Measurements from ENCODE around the gene SFXN3. TPM values are rescaled to one million over a fixed set of nuclear protein-coding genes. Genes with fewer than 3 reads are reported as not detected.

SFXN3 gene
- total and polyA plus RNA-seq, 8 donors: 20.8 to 79.0 (median 24.1) TPM

GRCh38 chr10:101054351-101054750 lies 23.3 kb downstream of the SFXN3 start:
- TF ChIP-seq, protein P1, sequence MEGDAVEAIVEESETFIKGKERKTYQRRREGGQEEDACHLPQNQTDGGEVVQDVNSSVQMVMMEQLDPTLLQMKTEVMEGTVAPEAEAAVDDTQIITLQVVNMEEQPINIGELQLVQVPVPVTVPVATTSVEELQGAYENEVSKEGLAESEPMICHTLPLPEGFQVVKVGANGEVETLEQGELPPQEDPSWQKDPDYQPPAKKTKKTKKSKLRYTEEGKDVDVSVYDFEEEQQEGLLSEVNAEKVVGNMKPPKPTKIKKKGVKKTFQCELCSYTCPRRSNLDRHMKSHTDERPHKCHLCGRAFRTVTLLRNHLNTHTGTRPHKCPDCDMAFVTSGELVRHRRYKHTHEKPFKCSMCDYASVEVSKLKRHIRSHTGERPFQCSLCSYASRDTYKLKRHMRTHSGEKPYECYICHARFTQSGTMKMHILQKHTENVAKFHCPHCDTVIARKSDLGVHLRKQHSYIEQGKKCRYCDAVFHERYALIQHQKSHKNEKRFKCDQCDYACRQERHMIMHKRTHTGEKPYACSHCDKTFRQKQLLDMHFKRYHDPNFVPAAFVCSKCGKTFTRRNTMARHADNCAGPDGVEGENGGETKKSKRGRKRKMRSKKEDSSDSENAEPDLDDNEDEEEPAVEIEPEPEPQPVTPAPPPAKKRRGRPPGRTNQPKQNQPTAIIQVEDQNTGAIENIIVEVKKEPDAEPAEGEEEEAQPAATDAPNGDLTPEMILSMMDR (IDR thresholded peaks at IDR 0.05): no peak
- DNase-seq (no peak), ATAC-seq (no peak)
- Histone ChIP-seq H3K27ac (no peak overlapping the region), H3K4me3 (no peak overlapping the region), H3K27me3 (peaks cover 16 to 24% of the 10 kb centered on the region in 2 donors), H3K36me3 (no peaks in the 10 kb centered on the region), H3K9me3 (no peaks in the 10 kb centered on the region), H3K4me1 (peaks cover 7 to 8% of the 10 kb centered on the region in 2 donors)
- intact Hi-C loops (cut with DNase I): no loop called here

DNA sequence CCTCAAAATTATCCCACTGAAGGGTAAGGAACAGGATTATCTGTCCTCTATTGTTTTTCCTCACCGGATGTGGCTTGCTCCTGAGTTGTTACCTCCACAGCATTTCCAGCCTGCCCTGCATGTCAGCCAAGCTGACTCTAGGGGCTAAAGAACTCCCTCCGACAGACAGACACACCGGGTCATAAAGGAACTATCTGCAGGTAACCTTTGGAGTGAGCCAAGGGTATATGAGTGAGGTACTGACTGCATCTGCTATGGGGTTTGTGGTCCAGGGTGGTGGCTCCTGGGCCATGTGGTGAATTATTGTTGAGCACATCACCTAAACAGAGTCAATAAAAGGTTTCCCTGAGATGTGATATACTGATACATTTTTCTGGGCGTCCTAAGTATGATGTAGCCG lies 23.8 kb downstream of the SFXN3 start:
- no peak overlapping the region for H3K4me3 ChIP-seq
- peaks cover 10 to 19% of the 10 kb centered on the region in 2 donors for H3K27me3 ChIP-seq
- no peaks in the 10 kb centered on the region for H3K36me3 ChIP-seq
- TF ChIP-seq, protein P1 (IDR thresholded peaks at IDR 0.05): no peak
- intact Hi-C loops (cut with DNase I): no loop called here
- DNase-seq (no peak), ATAC-seq (no peak)
- H3K9me3 ChIP-seq: no peaks in the 10 kb centered on the region
- no peak overlapping the region for H3K27ac ChIP-seq
- peaks cover 8 to 11% of the 10 kb centered on the region in 2 donors for H3K4me1 ChIP-seq

DNA sequence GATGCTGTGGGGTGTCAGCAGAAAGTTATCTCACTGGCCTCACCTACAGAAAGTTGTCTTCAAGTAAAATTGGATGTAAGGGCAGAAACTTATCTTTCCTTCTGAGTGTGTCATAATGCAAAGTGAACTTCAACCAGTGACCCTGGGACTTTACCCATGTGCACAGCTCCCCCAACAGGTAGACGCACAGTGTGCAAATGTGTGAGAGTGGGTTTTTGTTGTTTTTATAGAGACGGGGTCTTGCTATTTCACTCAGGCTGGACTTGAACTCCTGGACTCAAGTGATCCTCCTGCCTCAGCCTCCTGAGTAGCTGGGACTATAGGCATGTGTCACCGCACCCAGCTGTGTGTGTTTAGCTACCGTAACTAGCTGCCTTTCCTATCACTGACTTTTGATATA lies 24.4 kb downstream of the SFXN3 start:
- Histone ChIP-seq H3K4me1 (peaks cover 2 to 11% of the 10 kb centered on the region in 2 donors), H3K36me3 (no peaks in the 10 kb centered on the region), H3K9me3 (no peaks in the 10 kb centered on the region), H3K4me3 (no peak overlapping the region), H3K27ac (no peak overlapping the region), H3K27me3 (peaks cover 5 to 13% of the 10 kb centered on the region in 2 donors)
- TF ChIP-seq, protein P1 (IDR thresholded peaks at IDR 0.05): no peak
- intact Hi-C loops (cut with DNase I): no loop called here
- no peak for DNase-seq
- no peak for ATAC-seq

GRCh38 chr10:101056365-101057151 lies 25.5 kb downstream of the SFXN3 start:
- no peak overlapping the region for H3K27ac ChIP-seq
- intact Hi-C loops (cut with DNase I): no loop called here
- H3K36me3 ChIP-seq: no peaks in the 10 kb centered on the region
- H3K9me3 ChIP-seq: no peaks in the 10 kb centered on the region
- no peak for DNase-seq
- no peak for ATAC-seq
- no peak overlapping the region for H3K4me3 ChIP-seq
- H3K27me3 ChIP-seq: peaks cover 0 to 9% of the 10 kb centered on the region in 2 donors
- TF ChIP-seq, protein P1 (IDR thresholded peaks at IDR 0.05): no peak
- peaks cover under 1 to 16% of the 10 kb centered on the region in 2 donors for H3K4me1 ChIP-seq

- intact Hi-C loops (cut with DNase I): no loop called here
Observed at GRCh38 chr10:101060036-101060950, 29.3 kb downstream of the SFXN3 start.

More at GRCh38 chr10:101060036-101060950, 29.3 kb downstream of the SFXN3 start:
- peaks cover 0 to 44% of the 10 kb centered on the region in 2 donors for H3K27me3 ChIP-seq
- peaks cover 22 to 48% of the 10 kb centered on the region in 2 donors for H3K4me1 ChIP-seq
- no peaks in the 10 kb centered on the region for H3K36me3 ChIP-seq
- TF ChIP-seq, protein P1 (IDR thresholded peaks at IDR 0.05): peak; percentile 84 to 89
- peak overlapping the region; percentile 93 to 98 for H3K27ac ChIP-seq
- ATAC-seq: peak; percentile 71
- peak overlapping the region; percentile 59 to 77 for H3K4me3 ChIP-seq
- H3K9me3 ChIP-seq: no peaks in the 10 kb centered on the region
- DNase-seq: peak; percentile 94 to 97 (median 96)

Data from left lung (tissue), 10 donors.